ENCODE results near the gene THRB.

Gene THRB

DNA sequence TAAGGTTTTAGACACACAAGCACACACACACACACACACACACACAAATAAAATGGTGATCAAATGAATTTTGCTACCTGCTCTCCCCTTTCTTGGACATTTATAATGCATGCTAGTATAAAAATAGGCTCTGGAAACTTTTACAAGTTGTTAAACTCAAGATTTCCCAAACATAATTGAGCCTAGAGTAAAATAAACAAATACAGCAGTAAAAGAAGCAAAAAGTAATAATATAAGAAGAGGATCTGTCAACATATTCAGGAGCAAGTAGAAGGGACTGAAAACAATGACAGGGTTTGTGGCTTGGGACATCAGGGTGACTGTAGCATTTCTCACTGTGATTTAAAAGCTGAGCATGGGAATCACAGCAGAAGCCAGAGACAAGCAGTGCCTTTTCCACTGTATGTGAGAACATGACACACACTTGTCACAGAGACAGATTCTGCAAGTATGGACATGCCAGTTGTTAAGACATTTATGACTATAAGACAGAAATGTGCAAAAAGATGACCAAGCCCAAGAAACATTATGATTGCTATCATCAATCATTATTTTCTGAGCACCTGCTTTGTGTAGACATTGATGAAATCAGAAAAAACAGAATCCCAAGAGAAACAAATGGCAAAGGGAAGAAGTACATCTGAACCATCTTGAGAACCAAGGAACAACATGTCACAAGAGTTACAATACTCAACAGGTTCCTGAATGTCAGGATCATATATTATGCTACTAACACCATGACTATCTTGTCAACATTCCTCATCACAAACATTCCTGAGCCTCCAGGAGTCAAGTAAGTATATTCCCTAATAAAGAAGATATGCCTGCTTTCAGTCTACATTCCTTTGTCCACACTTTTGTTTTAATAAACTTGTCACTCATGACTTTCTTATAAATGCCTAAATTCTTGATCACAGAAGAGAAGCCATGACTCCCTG, 7.1 kb downstream of the THRB start:
- DNase-seq (ENCODE audit: low read depth), result no peak

DNA sequence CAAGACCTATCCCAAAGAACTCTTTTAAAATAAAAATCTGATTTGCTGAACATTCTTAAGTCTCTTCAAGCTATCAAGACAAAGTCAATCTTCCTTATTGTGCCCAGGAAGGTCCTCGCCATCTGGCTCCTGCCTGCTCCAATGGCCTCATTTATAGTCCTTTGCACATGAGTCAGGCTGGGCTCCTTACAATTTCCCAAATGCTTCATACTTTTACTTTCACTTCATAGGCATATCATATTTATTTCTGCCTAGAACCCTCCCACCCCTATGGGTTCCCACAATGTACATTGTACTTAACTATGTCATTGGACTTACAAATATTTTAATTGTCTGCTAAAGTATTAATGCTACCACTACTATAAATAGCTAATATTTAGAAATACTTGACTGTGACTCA, 9.1 kb downstream of the THRB start:
- no peak for DNase-seq (ENCODE audit: low read depth)

DNA sequence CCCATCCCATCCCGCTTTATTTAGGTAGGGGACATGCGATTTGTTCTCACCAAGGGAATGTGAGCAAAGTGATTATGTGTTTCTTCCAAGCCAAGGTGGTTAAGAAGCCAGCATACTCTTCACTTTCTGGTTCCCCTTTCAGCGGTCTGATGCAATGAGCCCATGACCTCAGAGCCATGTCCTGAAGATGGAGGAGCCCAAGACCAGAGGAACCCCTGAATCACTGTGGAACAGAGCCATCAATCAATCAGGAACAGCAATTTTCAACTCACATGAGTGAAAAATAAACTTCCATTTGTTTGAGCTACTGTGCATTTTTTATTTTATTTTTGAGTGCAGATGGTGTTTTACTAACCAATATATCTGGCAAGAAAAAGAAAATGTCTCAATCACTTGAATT, 10.8 kb downstream of the THRB start:
- no peak for DNase-seq (ENCODE audit: low read depth)

DNA sequence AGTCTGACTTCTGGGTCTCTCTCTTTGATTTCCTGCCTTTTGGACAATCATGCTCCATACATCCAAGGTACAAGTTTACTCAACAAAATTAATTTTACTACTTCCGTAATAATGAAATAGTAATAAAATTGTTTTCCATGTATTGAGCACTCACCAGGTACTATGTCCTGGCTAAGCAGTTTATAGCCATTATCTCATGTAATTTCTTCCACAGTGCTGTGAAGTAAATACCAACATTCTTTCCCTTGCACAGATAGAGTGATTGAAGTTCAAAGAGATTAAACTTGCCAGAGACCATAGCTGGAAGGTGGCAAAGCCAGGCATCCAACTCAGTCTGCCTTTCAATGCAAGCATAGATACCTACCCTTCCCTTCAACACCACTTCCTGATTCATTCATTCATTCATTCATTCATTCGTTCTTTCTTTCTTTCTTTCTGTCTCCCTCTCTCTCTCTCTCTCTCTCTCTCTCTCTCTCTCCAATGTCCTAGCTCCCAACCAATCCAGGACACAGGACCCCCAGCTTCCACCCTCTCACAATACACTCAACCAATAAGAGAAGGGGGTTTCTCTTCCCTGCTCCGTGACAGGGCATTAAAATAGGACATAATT, 12.4 kb downstream of the THRB start:
- no peak for DNase-seq (ENCODE audit: low read depth)

DNA sequence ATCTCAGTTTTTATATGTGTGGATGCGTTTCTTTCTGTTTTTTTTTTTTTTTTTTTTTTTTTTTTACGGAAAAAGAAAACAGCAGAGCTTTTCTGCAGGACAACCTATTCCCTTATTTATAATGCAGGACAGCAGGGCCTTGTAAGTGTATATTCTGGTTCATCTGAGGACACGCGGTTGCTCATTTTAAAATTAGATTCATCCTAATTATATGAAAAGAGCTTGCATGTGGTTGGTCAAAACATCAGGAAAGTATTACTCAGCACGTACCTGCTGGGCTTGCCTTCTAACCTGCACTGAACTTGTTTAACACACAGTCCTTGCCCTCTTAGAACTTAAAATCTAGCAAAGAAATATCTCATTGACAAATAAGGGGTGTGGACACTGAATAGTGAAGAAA, 13.5 kb downstream of the THRB start:
- no peak for DNase-seq (ENCODE audit: low read depth)

DNA sequence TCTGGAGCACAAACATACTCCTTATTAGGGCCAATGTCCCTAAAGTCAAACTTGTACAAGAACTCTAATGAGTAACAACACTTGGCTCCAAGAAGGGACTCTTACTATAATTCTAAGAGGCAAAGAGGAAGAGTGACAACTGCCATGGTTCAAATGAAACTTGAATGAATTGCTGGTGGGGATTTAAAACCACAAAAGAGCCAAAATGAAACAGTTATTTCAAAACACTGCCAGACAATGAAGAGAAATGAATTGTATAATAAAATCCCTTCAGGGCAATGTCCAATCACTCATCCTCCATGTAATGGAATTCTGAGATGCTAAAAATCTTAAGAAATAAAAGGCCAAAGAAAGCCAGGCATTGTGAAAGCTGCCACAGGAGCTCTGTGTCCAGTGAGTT, 14.2 kb downstream of the THRB start:
- no peak for DNase-seq (ENCODE audit: low read depth)

DNA sequence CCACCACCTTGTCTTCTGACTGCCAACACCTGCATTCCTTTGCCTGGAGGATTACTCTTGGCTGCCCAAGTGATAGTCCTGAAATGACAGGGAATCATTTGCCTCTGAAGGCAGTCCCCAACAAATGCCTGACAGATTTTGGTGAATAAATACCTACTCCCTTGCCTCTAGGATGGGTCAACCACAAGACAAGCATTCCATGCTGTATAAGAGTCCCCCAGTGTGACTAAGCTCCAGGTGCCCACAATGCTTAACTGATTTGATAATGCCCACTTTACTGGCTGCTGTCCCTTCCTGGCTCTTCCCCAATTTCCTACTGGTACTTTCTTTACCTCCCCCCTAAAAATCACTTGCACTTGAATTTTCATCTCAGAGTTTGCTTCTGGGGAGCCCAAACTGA, 14.8 kb downstream of the THRB start:
- DNase-seq (ENCODE audit: low read depth), result no peak

DNA sequence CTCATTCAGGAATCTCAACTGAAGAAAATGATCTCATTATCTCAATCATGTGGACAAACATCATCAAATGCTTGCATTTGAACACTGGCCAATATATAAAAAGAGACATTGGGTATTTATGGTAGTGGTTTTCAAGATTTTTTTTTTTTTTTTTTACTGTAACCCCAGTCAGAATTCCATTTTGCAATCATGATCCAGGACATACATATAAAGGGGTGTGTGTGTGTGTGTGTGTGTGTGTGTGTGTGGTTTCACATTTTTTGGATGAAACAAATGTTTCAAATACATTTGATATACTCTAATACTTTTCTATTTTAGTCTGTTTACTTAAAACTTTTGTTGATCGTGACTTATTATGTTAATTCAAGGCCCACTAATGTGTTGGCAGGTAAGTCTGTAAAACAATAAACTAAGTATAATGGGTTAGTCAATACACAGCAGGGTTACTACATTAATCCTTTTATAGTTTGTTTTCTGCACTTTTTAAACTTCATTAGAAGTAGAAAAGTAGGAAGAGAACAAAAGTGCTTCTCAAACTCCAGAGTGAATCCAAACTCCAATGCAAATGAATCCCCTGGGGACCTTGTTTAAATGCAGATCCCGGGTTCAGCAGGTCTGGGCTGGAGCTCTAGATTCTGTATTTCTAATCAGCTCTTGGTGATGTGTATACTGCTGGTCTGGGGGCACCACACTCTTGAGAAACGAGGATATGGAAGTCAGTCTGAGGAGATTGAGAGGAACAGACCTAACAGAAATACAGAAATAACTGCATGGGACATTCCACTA, 17.6 kb downstream of the THRB start:
- DNase-seq (ENCODE audit: low read depth), result no peak

DNA sequence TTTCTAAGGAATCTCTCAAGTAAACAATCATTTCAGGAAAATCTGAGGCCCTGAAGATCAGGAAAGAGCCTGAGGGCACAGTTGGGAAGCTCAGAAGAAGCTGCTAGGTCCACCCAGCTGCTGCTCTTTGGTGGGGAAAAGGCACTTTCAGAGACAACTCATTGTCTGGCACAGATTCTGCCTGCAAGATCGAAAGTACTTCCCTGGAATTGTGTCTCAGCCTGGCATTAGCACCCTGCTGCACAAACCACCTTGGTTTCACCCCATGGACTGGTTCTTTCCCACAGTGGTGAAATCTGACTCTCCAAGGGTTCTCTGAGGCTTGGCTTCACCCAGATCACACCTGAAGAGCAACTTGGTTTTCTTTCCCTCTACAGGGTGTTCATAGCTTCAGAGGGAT, 18.7 kb downstream of the THRB start:
- DNase-seq (ENCODE audit: low read depth), result no peak

DNA sequence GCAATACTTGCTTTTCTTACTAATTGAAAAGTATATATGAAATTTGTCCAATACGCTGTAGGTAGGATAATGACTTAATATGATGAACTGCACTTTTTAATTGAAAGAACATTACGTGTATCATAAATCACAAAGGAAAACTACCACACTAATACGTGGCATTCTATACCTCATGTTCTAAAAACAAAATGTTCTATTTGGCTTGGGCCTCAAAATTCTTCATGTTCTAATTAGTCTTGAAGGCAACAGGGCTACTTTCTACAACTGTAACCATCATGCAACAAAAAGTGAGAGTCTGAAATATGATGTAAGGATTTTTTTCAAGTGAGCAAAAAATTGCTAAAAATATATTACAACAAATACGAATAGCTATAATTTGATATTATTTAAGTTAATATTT, 19.8 kb downstream of the THRB start:
- no peak for DNase-seq (ENCODE audit: low read depth)

DNA sequence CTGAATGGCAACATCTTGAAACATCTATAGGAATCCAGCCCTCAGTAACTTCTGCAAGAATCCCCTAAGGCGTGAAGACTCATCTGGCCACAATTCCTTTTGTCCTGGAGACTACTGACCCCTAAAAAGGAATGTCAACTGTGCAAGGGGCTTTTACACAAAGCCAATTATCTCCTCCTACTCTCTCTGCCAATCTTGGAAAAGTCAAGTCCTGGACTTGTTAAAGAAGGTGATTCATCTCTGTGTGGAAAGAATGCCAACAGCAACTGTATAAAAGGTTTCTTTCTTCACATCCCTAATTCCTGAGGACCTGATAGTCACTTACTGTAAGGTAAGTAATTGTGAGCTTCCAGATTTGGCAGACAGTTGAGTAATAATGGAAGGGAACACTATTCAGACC, 22.3 kb downstream of the THRB start:
- no peak for DNase-seq (ENCODE audit: low read depth)

DNA sequence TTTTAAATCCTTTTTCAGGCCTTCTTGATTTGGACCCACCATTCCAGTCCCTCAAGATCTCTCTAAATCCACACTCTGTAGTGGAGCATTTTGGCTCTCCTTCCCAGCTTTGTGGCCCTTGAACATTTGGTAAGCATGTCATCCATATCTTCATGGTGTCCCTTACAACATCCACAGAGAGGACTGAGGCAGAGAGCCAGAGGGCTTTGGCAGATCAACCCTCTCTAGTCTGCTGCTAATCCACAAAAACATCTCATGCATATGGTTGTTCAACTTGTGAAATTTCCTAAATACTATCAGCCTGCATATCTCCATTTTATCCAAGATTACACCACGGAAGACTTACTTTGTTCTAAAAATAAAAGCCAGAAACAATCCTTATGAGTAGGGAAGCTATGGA, 23.2 kb downstream of the THRB start:
- DNase-seq (ENCODE audit: low read depth), result no peak

DNA sequence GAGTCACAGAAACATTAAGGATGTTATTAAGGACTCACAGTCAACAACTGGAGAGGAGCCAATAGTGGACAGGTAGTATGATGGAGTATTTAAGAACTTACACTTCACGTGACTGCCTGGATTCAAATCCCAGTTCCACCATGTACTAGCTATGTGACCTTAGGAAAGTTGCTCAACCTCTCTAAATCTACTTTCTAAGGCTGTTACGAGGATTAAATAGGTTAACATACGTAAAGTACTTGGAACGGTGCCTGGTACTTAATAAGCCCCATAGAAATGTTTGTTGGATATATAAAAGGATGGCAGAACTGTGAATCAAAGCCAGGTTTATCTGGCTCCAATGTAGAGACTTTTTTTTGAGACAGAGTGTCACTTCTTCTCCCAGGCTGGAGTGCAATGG, 24.4 kb downstream of the THRB start:
- no peak for DNase-seq (ENCODE audit: low read depth)

DNA sequence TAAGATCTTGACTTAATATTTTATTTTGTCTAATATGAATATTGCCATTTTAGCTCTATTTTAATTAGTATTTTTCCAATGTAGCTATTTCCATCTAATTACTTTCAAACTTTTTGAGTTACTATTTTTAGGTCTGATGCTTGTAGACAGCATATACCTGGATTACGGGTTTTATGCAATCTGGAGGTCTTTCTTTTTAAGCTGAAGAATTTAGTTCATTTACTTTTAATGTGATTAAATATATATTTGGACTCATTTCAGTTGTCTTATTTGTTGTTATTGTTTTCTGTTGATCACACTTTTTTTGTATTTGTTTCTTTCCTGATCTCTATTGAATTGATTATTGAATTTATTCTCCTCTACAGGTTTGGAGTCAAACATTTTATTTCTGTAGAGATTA, 30.3 kb downstream of the THRB start:
- no peak for DNase-seq (ENCODE audit: low read depth)

DNA sequence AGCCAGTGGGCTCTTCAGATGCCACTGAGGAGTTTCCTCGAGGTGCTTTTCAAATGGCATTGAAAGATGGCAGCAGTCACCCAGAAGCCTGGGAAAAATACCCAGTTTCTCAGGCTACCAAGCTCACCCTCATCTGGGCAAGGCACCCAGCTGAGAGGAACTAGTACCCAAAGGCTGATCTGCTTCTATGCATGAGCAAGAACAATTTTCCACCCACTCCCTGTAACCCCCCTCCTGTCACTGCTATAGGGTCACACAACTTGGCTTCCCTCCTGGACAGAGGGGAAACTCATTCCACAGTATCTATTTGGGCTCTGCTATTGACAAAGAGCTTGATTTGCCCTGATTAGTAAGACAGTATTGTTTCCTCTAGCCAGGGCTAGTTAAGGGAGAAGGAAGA, 31.9 kb downstream of the THRB start:
- DNase-seq (ENCODE audit: low read depth), result no peak

DNA sequence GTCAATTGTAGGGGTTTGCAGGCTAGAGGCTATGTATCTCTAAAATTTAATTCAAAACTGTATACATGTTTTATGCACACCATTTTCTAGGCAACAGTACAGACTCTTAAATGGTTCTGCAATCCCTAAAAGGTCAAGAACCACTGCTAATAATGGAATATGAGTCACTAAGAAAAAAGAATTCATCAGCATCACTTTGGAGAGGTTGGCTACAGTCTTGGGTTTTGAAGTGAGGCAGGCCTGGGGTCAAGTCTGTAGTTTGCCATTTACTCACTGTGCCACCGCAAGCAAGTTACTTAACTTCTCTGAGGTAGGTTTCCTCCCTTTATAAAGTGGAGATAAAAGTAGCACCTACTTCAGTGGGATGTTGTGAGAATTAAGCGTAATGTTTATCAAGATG, 33.7 kb downstream of the THRB start:
- no peak for DNase-seq (ENCODE audit: low read depth)

DNA sequence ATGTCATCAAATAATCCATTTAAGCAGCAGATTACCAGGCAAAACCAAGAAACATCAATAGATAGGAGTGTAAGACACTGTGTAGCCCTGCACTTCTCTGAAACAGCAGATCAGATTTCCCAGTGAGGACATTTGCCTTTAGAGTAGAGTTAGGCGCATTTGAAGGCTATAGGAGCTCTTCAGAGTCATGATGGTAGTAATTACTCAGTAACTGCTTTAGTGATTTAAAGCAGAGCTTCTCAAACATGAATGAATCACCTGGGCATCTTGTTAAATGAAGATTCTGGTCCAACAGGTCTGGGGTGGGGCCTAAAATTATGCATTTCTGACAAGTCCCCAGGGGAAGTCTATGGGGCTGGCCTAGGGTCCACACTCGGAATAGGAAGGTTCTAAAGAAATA, 36.9 kb downstream of the THRB start:
- no peak for DNase-seq (ENCODE audit: low read depth)

DNA sequence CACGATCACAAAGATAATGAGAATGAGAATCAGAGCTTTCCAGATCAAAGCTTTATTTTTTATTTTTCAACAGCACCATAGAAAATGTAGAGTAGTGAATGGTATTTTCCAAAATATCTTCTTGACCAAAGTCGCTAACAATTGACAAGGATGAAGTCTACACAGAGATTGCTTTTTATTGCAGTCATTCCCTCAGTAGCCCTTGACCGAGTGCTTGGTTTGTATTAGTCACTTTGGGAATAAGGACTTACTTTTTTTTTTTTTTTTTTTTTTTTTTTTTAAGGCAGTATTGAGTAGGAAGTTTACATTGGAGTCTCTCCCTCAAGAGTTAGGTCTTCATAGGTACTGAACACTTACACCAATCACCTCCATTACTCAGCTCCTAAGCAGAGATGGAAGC, 39.8 kb downstream of the THRB start:
- no peak for DNase-seq (ENCODE audit: low read depth)

DNA sequence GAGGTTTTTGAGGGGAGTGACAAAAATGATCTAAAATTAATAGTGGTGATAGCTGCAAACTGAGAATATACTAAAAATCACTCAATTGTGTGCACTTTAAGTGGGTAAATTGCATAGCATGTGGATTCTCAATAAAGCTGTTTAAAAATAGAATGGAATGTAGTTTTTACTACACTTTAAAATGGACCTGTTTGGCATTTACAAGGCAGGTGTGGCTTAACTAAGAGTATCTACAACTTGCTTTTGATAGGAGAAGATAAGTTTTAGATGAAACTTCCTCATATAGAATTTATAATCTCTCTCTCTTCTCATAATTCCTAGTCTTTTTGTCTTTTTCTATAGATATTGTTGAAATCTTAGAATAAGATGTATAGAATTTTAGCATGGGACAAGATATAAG, 40.3 kb downstream of the THRB start:
- DNase-seq (ENCODE audit: low read depth), result no peak

DNA sequence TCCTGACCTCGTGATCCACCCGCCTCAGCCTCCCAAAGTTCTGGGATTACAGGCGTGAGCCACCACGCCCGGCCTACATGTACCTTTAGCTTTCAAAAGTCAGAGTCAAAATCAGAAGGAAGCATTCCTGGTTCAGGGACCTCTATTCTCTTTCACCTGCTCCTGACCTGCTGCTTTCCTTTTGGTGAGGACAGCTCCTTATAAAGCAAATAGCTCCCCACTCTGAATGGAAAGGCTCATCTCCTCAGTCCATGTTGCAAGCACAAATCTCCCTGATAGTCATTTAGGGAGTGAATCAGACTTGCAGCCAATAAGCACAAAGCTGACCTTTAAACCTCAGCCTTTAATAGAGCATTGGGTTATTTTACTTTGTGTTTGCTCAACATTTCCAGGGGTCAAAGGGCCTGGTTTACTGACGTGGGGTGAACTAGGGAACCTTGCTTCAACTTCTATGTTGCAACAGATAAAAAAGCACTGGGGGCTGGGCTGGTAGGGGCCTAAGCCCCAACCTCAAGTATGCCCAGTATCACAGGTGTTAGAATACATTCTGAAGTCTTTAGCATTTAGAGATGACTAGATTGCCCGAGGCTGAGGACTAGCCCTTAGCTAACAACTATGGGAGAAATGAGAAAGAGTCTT, 43.1 kb downstream of the THRB start:
- DNase-seq (ENCODE audit: low read depth), result no peak

DNA sequence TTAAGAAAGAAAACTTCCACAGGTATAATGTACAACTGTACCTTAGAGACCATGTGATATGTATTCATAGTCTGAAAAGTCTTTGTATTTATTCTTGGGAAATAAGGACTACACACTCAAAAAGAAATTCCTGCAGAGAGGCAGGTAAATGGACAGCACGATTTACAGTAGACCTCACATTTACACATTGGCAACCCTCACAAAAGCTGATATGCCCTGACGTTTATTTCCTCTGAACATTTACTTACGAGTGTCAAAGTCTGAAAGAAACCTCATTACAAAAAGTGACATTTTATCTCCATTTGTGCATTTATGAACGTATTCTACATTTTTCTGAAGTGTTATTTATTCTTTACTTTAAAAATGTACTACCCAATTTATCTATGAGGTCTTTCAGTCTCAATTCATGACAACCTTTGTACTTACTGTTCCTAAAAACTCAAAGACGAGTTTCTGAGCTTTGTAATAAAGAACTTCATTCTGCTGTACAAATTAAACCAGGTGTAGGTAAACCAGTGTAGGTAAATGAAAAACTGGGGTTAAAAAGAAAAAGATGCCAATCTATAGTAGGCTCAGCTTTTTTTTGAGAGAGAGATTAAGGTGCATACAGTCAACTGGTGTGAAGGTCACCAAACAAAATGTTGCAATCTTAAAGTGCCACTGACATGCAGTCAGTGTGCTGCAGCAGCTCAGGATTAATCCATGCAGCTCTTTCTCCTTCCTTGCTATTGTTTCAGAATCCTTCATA, 44.3 kb downstream of the THRB start:
- DNase-seq (ENCODE audit: low read depth), result no peak

DNA sequence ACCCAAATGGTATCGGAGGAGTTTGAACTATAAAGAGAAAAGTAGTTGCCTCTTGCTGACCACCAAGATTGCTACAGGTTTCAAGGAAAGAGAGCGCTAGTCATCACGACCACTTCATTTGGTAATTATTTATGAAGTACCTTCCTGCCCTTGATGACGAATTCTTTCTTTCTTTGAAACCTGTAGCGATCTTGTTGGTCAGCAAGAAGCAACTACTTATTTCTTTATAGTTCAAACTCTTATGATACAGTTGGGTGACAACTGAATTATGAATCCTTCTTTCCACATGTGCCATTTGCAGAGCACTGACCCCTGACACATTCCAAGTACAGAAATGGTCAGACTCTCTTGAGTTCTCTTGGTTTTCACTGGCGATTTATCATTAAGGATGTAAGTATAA, 46.8 kb downstream of the THRB start:
- DNase-seq (ENCODE audit: low read depth), result no peak

Data from GM04503 (cell line).